Activated CD8-positive, alpha-beta T cell treated with anti-CD3 and anti-CD28 coated beads for 36 hours (primary cell): ENCODE data around the gene IKZF1. TPM values are rescaled to one million over a fixed set of nuclear protein-coding genes. Genes with fewer than 3 reads are reported as not detected.
A peak's percentile ranks its signal among the peaks of the same experiment; 100 is the strongest.

Experiments
- ATAC-seq: fragments of 200-7000 bp; cut with Tn5 transposase; one replicate; pipeline ENCODE4 v1.10.0; 2021; ENCODE audit warnings: mild to moderate bottlenecking, moderate library complexity
- CTCF ChIA-PET: fragments of 350-600 bp; sonication (Branson Sonifier 250); formaldehyde crosslinking; loops from one replicate; lab custom pipeline; 2021; ENCODE audit warnings: antibody characterized with exemption; lab: Charles Lee
- POLR2A ChIA-PET: fragments of 350-600 bp; sonication (Branson Sonifier 250); formaldehyde crosslinking; loops from one replicate; lab custom pipeline; 2021; ENCODE audit warnings: antibody characterized with exemption; lab: Charles Lee
- DNase-seq: peaks from one replicate; pipeline ENCODE4 v3.0.0-alpha.2; 2020
- H3K27ac Mint-ChIP-seq: one replicate; pipeline ENCODE4 v1.8.0; 2021; ENCODE audit warnings: mild to moderate bottlenecking, mixed read lengths
- H3K27me3 Mint-ChIP-seq: one replicate; pipeline ENCODE4 v1.8.0; 2021; ENCODE audit warnings: mixed read lengths
- H3K36me3 Mint-ChIP-seq: one replicate; pipeline ENCODE4 v1.8.0; 2021; ENCODE audit warnings: low read depth, mixed read lengths
- H3K4me1 Mint-ChIP-seq: one replicate; pipeline ENCODE4 v1.8.0; 2021; ENCODE audit warnings: low read depth, mixed read lengths
- H3K4me3 Mint-ChIP-seq: one replicate; pipeline ENCODE4 v1.8.0; 2021; ENCODE audit warnings: mild to moderate bottlenecking, moderate library complexity, mixed read lengths
- H3K9me3 Mint-ChIP-seq: one replicate; pipeline ENCODE4 v1.8.0; 2021; ENCODE audit warnings: mixed read lengths
- CTCF ChIP-seq: fragments of 200-600 bp; IDR thresholded peaks from one replicate; pipeline ENCODE4 v1.8.0; 2022; ENCODE audit warnings: antibody characterized with exemption, mild to moderate bottlenecking
- intact Hi-C: fragments of 100-400 bp; cut with micrococcal nuclease; formaldehyde crosslinking; loops from one replicate; pipeline ENCODE4 v1.10.0; 2022
- total RNA-seq, 2 experiments: library from RNA; stranded (reverse); gene quantifications; one replicate each; pipeline ENCODE4 v1.2.3, GENCODE V29; 2021

Gene IKZF1
- total RNA-seq, 2 experiments from 2014 or later = 277 to 295 TPM

- H3K27me3 Mint-ChIP-seq = no peaks in the 10 kb centered on the region
- no peak overlapping the region for H3K4me3 Mint-ChIP-seq
- H3K36me3 Mint-ChIP-seq = peaks cover 48% of the 10 kb centered on the region
- peaks cover 95% of the 10 kb centered on the region for H3K4me1 Mint-ChIP-seq
- H3K27ac Mint-ChIP-seq = peak overlapping the region; percentile 76
- DNase-seq = no peak
- no peaks in the 10 kb centered on the region for H3K9me3 Mint-ChIP-seq
- intact Hi-C loops = no loop called here
- ChIA-PET CTCF (interaction anchor here (0.6 to 3.9 kb wide), 5 partner anchors 11 to 256 kb away, joined by 3 to 27 read pairs (median 4); no protein-coding TSS in a partner anchor), POLR2A (interaction anchor here (0.7 to 3.0 kb wide), 3 partner anchors 11 to 125 kb away, joined by 3 to 12 read pairs (median 5); no protein-coding TSS in a partner anchor)
- TF ChIP-seq CTCF = no peak
- ATAC-seq = no peak
Measured at GRCh38 chr7:50405221-50405620, 100.7 kb downstream of the IKZF1 start.

DNA sequence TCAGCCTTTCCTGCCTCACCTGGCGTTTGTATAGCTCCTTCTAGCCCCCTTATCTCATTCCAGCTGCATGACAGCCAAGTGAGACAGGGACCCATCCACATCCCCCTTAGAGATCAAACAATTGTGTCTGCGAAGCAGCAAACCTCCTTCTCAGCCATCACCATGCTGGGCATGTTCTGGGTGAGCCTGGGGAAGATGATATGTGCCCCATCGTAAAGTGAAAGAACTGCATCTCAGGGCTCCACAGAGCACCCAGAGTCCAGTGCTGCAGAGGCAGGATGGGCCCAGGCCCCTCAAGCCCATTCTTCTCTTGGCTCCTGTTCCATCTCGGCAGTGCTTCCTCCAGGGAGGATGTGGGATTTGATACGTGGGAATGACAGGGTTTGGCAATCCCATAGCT, 102.4 kb downstream of the IKZF1 start:
- Mint-ChIP-seq H3K27me3 (no peaks in the 10 kb centered on the region), H3K4me1 (peaks cover 95% of the 10 kb centered on the region), H3K4me3 (no peak overlapping the region), H3K9me3 (no peaks in the 10 kb centered on the region), H3K27ac (peak overlapping the region; percentile 63), H3K36me3 (peaks cover 31% of the 10 kb centered on the region)
- intact Hi-C loops = no loop called here
- no peak for DNase-seq
- CTCF ChIA-PET = interaction anchor here (1.3 to 3.9 kb wide), 4 partner anchors 9 to 315 kb away, joined by 5 to 27 read pairs (median 8); no protein-coding TSS in a partner anchor
- ATAC-seq = no peak
- POLR2A ChIA-PET = interaction anchor here (0.8 to 3.0 kb wide), 4 partner anchors 9 to 61 kb away, joined by 3 to 12 read pairs (median 4); no protein-coding TSS in a partner anchor
- TF ChIP-seq CTCF = no peak

DNA sequence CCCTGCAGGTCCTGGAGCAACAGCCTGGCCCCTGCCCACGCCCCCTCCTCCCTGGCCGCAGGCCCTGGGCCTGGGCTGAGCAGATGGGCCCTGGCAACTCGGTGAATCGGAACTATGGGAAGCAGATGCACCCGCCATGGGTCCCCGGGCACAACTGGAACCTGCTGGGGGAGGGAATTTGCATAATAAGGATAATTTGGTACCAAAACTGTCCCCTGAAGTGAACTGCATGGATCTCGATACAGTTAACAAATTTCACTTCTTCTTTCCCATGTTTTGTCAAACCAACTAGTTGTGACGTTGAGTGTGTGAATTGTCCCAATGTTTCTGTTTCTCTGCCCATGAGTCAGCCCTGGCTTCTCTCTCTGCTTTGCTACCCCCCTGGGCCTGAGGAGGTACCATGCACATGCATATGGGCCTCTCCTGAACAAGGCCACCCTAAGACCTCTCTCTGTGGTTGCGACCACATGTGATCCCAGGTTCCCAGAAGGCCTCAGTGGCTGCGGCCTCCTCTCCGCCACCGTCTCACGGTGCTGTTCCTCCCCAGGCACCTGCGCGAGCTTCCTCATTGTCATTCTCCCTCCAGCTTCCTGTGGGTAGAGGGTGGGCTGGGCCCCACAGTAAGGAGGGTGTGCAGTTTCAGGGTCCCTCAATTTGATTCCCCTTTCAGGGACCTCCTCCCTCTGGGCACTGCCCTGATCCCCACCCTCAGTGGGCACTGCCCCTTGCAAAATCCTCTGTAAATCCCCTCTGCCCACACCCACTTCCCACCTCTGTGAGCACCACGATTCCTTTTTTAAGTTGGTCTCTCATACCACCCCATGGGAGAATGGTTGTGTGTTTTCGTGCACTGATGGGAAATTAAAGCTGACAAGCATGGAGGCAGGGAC, 105.6 kb downstream of the IKZF1 start:
- Mint-ChIP-seq H3K36me3 (peaks cover 6% of the 10 kb centered on the region), H3K4me3 (peak overlapping the region; percentile 18), H3K27ac (peak overlapping the region; percentile 78), H3K9me3 (no peaks in the 10 kb centered on the region), H3K4me1 (peaks cover 68% of the 10 kb centered on the region), H3K27me3 (no peaks in the 10 kb centered on the region)
- TF ChIP-seq CTCF = no peak
- ATAC-seq (peak; percentile 69), DNase-seq (peak; percentile 62)
- ChIA-PET POLR2A (interaction anchor here (0.6 to 2.3 kb wide), 8 partner anchors 9 to 276 kb away, joined by 3 to 7 read pairs (median 4); partner anchors contain the start of gene IKZF1), CTCF (interaction anchor here (1.2 to 1.7 kb wide), 4 partner anchors 11 to 290 kb away, joined by 3 to 6 read pairs (median 4); no protein-coding TSS in a partner anchor)
- intact Hi-C loops = no loop called here

DNA sequence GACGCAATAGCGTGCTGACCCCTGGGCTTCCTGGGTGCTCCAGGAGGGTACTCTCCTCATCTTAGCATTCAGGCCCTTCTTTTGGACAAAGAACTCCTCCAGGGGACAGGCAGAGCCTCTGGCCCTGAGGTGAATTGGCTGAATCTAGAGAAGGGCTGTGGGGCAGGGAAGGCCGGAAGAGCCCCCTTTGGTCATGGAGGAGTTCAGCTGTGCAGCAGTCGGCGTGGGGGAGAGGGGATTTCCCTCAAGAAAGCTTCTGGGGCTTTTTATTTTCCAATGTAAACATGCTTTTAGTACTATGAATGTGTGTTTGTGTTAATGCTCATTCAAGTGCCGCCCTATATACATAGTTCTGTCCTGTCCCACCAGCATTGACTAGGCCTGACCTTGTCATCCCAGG, 106.8 kb downstream of the IKZF1 start:
- ChIA-PET POLR2A (interaction anchor here (1.0 to 2.3 kb wide), 12 partner anchors 10 to 205 kb away, joined by 3 to 7 read pairs (median 4); partner anchors contain the start of gene IKZF1), CTCF (interaction anchor here (0.8 to 1.7 kb wide), 8 partner anchors 12 to 291 kb away, joined by 3 to 6 read pairs (median 4); no protein-coding TSS in a partner anchor)
- no peak for TF ChIP-seq CTCF
- H3K9me3 Mint-ChIP-seq = no peaks in the 10 kb centered on the region
- ATAC-seq = peak; percentile 18
- H3K4me1 Mint-ChIP-seq = peaks cover 65% of the 10 kb centered on the region
- peak; percentile 54 for DNase-seq
- H3K27me3 Mint-ChIP-seq = no peaks in the 10 kb centered on the region
- peak overlapping the region; percentile 78 for H3K27ac Mint-ChIP-seq
- H3K36me3 Mint-ChIP-seq = no peaks in the 10 kb centered on the region
- intact Hi-C loops = no loop called here
- H3K4me3 Mint-ChIP-seq = no peak overlapping the region
